Neutrophil (primary cell): ENCODE measurements around the gene PSMB8.

ENCODE experiments used
- H3K27ac ChIP-seq: fragments of 200-600 bp; sonication (generic); 2 replicates; pipeline ENCODE4 v1.5.1; 2016; ENCODE audit warnings: mild to moderate bottlenecking, moderate library complexity
- H3K27me3 ChIP-seq: fragments of 200-600 bp; sonication (generic); 2 replicates; pipeline ENCODE4 v1.6.0; 2016; ENCODE audit warnings: mild to moderate bottlenecking
- H3K36me3 ChIP-seq: fragments of 200-600 bp; sonication (generic); 2 replicates; pipeline ENCODE4 v1.5.1; 2017
- H3K4me1 ChIP-seq, 2 experiments: fragments of 200-600 bp in 1 of 2; sonication (generic) in 1 of 2; 1 replicate in 1 of 2; 2 replicates in 1 of 2; pipeline versions ENCODE4 v1.5.1 to v1.6.1; 2013 to 2016; ENCODE audit warnings: low read depth in 1 of 2, low read length in 1 of 2, mild to moderate bottlenecking in 1 of 2, moderate library complexity in 1 of 2; ENCODE audit not compliant: control insufficient read depth in 1 of 2, insufficient read depth in 1 of 2
- H3K4me3 ChIP-seq, 2 experiments: fragments of 200-600 bp in 1 of 2; sonication (generic) in 1 of 2; 1 replicate in 1 of 2; 2 replicates in 1 of 2; pipeline ENCODE4 v1.5.1; 2013 to 2016; ENCODE audit warnings: low read depth in 1 of 2, low read length in 1 of 2, mild to moderate bottlenecking in 1 of 2, moderate library complexity in 1 of 2
- H3K9me3 ChIP-seq: fragments of 200-600 bp; sonication (generic); 2 replicates; pipeline ENCODE4 v1.5.1; 2016
- CTCF ChIP-seq: fragments of 200-600 bp; sonication (generic); IDR thresholded peaks from 2 replicates; pipeline ENCODE4 v1.5.1; 2016; ENCODE audit warnings: antibody characterized with exemption

Gene PSMB8

GRCh38 chr6:32833664-32834063 is 10.2 kb downstream of the PSMB8 start:
- H3K27me3 ChIP-seq = no peaks in the 10 kb centered on the region
- no peak overlapping the region for H3K27ac ChIP-seq
- H3K9me3 ChIP-seq = no peaks in the 10 kb centered on the region
- no peak overlapping the region for H3K4me3 ChIP-seq
- peaks cover 10 to 13% of the 10 kb centered on the region in 2 experiments for H3K4me1 ChIP-seq
- TF ChIP-seq CTCF = no peak
- peaks cover 81% of the 10 kb centered on the region for H3K36me3 ChIP-seq

GRCh38 chr6:32832535-32832934 is 11.3 kb downstream of the PSMB8 start:
- H3K27me3 ChIP-seq = no peaks in the 10 kb centered on the region
- no peak overlapping the region for H3K27ac ChIP-seq
- no peak overlapping the region for H3K4me3 ChIP-seq
- TF ChIP-seq CTCF = no peak
- no peaks in the 10 kb centered on the region for H3K9me3 ChIP-seq
- H3K4me1 ChIP-seq = peaks cover 4% of the 10 kb centered on the region in 2 experiments
- H3K36me3 ChIP-seq = peaks cover 92% of the 10 kb centered on the region

- no peaks in the 10 kb centered on the region for H3K27me3 ChIP-seq
- H3K4me1 ChIP-seq = no peaks in the 10 kb centered on the region
- no peak for TF ChIP-seq CTCF
- H3K9me3 ChIP-seq = no peaks in the 10 kb centered on the region
- H3K36me3 ChIP-seq = peaks cover 85% of the 10 kb centered on the region
- no peak overlapping the region for H3K4me3 ChIP-seq
- H3K27ac ChIP-seq = no peak overlapping the region
These were observed 12.9 kb downstream of the PSMB8 start for GRCh38 chr6:32830936-32831335.

- no peaks in the 10 kb centered on the region for H3K27me3 ChIP-seq
- TF ChIP-seq CTCF = no peak
- H3K9me3 ChIP-seq = no peaks in the 10 kb centered on the region
- H3K4me3 ChIP-seq = no peak overlapping the region
- no peaks in the 10 kb centered on the region for H3K4me1 ChIP-seq
- H3K27ac ChIP-seq = no peak overlapping the region
- peaks cover 76% of the 10 kb centered on the region for H3K36me3 ChIP-seq
These were observed 13.8 kb downstream of the PSMB8 start for GRCh38 chr6:32830017-32830416.

- H3K4me3 ChIP-seq = no peak overlapping the region
- H3K27me3 ChIP-seq = no peaks in the 10 kb centered on the region
- no peaks in the 10 kb centered on the region for H3K4me1 ChIP-seq
- no peak overlapping the region for H3K27ac ChIP-seq
- no peaks in the 10 kb centered on the region for H3K9me3 ChIP-seq
- peaks cover 71% of the 10 kb centered on the region for H3K36me3 ChIP-seq
- TF ChIP-seq CTCF = no peak
These were observed 14.4 kb downstream of the PSMB8 start for GRCh38 chr6:32829495-32829894.

- Histone ChIP-seq H3K27ac (no peak overlapping the region), H3K4me1 (no peaks in the 10 kb centered on the region), H3K9me3 (no peaks in the 10 kb centered on the region), H3K4me3 (no peak overlapping the region), H3K27me3 (no peaks in the 10 kb centered on the region), H3K36me3 (peaks cover 51% of the 10 kb centered on the region)
- TF ChIP-seq CTCF = no peak
These were observed 16.8 kb downstream of the PSMB8 start for GRCh38 chr6:32827025-32827424.
